DMS153 (cell line): ENCODE data around the gene ZMYND8.

ENCODE experiments used
- DNase-seq: peaks from one replicate; lab custom pipeline; 2025; lab: John Stamatoyannopoulos, UW

ZMYND8 gene

GRCh38 chr20:47332381-47333206 lies 23.9 kb downstream of the ZMYND8 start:
- no peak for DNase-seq

GRCh38 chr20:47330933-47331708 lies 25.4 kb downstream of the ZMYND8 start:
- no peak for DNase-seq

DNA sequence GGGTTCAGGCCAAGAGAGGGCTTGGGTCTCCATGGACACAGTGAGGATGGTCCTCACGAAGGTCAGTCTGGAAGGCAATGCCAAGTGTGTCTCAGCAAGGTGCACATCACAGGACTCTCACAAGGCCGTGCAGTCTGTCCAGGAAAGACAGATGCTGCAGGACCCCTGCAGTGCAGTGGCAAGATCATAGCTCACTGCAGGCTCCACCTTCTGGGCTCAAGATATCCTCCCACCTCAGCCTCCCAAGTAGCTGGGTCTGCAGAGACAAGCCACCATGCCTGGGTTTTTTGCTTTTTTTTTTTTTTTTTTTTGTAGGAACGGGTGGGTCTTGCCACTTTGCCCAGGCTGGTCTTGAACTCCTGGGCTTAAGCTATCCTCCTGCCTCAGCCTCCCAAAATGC lies 26.4 kb downstream of the ZMYND8 start:
- DNase-seq: no peak

DNA sequence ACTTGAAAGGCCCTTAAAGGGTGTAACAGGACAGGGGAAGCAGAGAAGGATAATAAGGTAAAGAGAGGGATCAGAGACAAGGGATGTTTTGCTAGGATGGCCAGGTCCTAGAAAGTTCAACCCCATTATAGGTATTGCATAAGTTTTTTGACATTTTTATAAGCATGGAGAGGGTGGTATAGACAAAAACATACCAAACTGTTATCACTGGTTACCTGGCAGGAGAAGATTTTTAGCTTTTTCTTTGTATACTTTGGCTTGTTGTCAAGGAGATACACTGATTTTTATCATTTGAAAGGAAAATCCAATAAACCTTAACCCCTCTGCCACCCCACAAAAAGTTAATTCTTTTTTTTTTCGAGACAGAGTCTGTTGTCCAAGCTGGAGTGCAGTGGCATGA lies 28.4 kb downstream of the ZMYND8 start:
- DNase-seq: no peak

DNA sequence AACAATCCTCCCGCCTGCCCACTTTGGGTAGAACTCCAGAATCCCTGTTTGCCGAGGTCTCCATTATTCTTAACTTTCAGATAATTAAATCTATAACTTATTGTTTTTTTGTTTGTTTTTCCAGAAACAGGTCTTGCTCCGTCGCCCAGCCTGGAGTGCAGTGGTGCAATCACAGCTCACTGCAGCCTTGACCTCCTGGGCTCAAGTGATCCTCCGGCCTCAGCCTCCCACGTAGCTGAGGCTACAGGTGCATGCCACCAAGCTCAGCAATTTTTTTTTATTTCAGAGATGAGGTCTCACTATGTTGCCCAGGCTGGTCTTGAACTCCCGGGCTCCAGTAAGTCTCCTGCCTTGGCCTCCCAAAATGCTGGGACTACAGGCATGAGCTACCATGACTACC lies 28.8 kb downstream of the ZMYND8 start:
- no peak for DNase-seq

DNA sequence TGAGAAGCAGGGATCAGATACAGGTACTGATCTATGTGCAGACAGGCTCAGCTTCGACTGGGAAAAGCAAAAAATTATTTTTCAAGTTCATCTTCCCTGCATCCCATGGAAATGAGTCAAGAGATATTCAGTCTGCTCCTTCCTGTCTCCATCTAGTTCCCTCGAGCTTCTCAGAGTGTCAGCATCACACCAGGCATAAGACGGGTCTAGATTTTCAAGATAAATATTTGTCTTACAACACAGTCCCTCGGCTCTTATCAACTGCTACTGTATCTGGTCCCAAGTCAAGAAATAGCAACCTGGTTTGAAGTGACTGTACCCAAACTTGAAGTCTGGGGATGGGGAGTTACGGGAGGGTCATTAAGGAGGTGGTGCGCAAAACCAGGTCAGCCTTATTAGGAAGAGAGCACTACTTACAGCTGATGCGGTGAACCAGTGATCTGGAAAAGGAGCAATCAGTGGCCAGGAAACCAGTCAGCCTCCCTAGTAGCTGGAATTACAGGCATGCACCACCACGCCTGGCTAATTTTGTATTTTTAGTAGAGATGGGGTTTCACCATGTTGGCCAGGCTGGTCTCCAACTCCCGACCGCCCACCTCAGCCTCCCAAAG lies 29.7 kb downstream of the ZMYND8 start:
- no peak for DNase-seq

DNA sequence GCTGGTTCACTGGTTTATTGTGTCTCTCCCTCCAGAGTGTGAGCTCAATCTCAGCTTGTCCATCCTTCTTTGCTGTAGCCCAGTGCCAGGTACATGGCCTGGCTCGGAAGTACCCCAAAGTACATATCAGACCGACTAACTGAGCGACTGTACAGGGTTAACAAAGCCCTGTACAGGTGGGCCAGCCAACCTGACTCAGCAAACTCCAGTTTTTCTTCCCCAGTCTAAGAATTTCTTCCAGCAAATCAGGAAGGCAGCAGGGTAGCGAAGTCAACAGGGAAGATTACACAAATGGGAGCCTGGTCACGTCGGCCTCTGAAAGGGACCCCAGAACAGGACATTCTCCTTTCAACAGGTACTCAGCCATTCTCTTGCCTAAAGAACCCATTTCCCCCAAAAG lies 31.3 kb downstream of the ZMYND8 start:
- DNase-seq: no peak

GRCh38 chr20:47320990-47321805 lies 35.3 kb downstream of the ZMYND8 start:
- DNase-seq: peak; percentile 84

DNA sequence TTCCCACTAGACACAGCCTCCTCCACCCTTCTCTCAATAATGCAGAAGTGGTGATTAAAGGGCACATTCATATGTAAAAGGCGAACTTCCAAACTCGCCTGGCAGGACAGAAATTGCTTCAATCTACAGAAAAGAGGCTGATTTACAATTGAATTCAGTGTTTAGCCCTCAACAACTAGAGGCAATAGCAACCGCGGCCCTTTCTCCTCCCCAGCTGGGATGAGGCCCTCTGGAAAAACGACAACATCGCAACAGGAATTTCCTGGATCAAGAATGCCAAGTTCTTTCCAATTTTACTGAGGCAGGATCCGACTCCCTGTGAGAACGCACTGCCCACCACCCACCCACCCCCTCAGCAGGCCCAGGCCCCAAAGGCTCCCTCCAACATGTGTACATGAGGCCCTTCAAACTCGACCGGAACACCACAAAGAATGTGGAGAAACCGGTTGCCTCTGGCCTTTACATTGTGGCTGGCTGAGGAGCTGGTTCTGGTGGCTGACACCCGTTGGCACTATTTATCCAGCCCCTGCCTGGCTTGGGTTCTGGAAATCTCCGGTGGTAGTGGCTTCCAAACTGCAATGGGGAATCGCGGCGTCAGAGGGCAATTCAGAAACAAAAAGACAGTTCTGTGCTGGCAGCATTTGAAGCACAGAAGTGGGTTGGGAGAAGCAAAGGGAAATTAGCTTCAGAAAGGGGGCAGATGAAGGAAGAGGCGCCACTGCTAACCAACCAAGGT lies 36.8 kb downstream of the ZMYND8 start:
- peak; percentile 87 for DNase-seq

GRCh38 chr20:47318586-47319516 lies 37.6 kb downstream of the ZMYND8 start:
- peak; percentile 42 for DNase-seq

DNA sequence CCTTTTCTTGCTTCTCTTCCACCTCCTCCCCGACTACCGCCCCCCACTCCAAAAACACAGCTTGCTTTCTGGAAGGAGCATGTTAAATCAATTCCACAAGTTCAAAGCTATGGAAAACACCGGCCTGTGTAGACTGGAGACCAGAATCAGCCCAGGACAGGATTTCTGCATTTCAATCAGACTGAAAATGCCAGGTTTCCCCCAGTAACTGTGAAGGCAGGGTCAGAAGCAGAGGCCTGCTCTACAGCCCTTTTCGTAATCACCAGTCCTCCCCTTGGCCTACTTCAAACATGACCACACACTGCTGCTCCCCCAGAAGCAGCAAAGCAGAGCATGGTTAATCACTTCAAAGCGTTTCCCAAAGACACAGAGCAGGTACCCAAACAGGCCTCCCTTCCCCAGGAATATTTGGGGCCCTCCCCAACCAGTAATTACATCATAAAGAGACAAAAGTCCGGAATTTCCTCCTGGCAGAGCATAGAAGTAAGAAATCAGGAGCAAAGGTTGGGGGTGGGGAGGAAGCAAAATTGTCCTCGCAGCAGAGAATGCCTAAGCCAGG lies 38.4 kb downstream of the ZMYND8 start:
- no peak for DNase-seq

- peak; percentile 81 for DNase-seq
These were observed 39.2 kb downstream of the ZMYND8 start for GRCh38 chr20:47317127-47317895.

DNA sequence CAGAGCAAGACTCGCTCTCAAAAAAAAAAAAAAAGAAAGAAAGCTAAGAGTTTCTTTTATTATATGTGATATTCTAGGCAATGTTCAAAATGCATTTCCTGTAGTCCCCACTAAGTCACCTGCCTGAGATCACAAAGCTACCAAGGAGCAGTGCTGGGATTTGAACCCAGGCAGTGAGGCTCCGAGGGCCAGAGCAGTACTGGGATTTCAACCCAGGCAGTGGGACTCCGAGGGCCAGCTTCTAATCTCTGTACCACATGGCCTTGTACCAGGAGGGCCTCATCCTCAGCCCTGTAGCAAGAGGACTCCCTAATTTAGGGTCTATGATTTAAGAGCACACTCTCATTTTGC lies 39.7 kb downstream of the ZMYND8 start:
- DNase-seq: no peak

GRCh38 chr20:47315339-47316056 lies 41.0 kb downstream of the ZMYND8 start:
- DNase-seq: peak; percentile 14

GRCh38 chr20:47314647-47315338 lies 41.7 kb downstream of the ZMYND8 start:
- no peak for DNase-seq

DNA sequence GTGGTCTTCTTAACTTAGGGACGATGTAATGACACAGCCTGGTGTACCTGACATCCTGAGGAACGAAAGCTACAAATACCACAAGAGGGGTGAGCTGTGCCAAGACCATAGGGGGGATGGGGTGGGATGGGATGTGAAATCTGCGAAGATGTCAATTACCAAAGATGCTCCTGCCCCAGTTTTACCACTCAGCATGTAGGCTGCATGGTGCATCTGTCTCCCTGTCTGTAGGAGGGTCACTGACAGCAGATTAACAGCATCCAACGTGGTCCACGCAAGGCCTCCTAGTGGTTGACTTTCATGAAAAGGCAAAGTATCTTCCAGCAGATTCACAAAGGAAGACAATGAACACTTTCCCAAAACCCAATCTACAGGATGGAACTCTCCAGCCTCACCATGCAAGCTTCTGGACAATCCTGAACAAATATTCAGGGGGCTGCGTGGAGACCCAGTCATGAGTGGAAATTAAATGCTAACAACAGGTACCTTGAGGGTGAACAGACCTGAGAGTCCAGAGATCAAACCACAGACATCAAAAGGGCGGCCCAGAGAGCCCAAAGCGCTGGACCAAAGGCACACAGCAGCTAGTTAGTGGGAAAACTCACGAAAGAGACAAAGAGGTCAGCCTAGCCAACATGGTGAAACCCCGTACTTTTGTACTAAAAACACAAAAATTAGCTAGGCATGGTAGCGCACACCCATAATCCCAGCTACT lies 44.4 kb downstream of the ZMYND8 start:
- DNase-seq: no peak

GRCh38 chr20:47311211-47311610 lies 45.3 kb downstream of the ZMYND8 start:
- no peak for DNase-seq
